Renal pelvis (tissue), 4 donors: Measurements from ENCODE around the gene PAF1. TPM values are rescaled to one million over a fixed set of nuclear protein-coding genes. Genes with fewer than 3 reads are reported as not detected.

Source experiments
- DNase-seq: peaks from one replicate; pipeline ENCODE4 v3.0.0-alpha.2; 2013
- polyA plus RNA-seq, 3 donors: library from polyadenylated mRNA; unstranded; fragments of 120-200 nt; gene quantifications; one replicate each; pipeline ENCODE4 v1.2.1, GENCODE V29; 2013; ENCODE audit not compliant: insufficient read length in 3 of 3

PAF1 gene
- polyA plus RNA-seq, 3 donors: 63.3 to 79.3 (median 77.1) TPM

DNA sequence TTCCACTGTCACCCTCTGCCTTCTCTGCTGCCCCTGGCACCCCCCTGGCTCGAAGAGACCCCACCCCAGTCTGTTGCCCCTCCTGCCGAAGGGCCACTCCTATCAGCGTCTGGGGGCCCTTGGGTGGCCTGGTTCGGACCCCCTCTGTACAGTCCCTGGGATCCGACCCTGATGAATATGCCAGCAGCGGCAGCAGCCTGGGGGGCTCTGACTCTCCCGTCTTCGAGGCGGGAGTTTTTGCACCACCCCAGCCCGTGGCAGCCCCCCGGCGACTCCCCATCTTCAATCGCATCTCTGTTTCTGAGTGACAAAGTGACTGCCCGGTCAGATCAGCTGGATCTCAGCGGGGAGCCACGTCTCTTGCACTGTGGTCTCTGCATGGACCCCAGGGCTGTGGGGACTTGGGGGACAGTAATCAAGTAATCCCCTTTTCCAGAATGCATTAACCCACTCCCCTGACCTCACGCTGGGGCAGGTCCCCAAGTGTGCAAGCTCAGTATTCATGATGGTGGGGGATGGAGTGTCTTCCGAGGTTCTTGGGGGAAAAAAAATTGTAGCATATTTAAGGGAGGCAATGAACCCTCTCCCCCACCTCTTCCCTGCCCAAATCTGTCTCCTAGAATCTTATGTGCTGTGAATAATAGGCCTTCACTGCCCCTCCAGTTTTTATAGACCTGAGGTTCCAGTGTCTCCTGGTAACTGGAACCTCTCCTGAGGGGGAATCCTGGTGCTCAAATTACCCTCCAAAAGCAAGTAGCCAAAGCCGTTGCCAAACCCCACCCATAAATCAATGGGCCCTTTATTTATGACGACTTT is 17.7 kb upstream of the PAF1 start:
- DNase-seq: peak; percentile 29

DNA sequence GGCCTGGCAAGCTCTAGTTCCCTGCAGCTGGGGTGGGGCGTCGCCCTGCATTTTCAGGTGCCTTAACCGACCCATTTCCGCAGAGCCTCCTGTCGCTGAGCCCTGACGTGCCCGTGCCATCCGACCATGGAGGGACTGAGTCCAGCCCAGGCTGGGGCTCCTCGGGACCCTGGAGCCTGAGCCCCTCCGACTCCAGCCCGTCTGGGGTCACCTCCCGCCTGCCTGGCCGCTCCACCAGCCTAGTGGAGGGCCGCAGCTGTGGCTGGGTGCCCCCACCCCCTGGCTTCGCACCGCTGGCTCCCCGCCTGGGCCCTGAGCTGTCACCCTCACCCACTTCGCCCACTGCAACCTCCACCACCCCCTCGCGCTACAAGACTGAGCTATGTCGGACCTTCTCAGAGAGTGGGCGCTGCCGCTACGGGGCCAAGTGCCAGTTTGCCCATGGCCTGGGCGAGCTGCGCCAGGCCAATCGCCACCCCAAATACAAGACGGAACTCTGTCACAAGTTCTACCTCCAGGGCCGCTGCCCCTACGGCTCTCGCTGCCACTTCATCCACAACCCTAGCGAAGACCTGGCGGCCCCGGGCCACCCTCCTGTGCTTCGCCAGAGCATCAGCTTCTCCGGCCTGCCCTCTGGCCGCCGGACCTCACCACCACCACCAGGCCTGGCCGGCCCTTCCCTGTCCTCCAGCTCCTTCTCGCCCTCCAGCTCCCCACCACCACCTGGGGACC is 16.9 kb upstream of the PAF1 start:
- peak; percentile 22 for DNase-seq

DNA sequence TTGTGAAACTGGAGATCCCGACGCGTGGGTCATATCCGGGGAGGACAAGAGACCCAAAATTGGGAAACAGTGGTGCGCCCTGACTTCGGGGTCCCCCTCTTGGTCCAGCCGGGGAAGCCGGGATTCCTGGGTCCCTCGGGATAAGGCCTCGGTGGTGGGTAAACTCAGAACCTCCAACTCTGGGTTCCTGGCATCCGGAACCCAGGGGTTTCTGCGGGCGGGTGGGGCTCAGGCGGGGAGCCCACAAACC is 16.4 kb upstream of the PAF1 start:
- DNase-seq: no peak

DNA sequence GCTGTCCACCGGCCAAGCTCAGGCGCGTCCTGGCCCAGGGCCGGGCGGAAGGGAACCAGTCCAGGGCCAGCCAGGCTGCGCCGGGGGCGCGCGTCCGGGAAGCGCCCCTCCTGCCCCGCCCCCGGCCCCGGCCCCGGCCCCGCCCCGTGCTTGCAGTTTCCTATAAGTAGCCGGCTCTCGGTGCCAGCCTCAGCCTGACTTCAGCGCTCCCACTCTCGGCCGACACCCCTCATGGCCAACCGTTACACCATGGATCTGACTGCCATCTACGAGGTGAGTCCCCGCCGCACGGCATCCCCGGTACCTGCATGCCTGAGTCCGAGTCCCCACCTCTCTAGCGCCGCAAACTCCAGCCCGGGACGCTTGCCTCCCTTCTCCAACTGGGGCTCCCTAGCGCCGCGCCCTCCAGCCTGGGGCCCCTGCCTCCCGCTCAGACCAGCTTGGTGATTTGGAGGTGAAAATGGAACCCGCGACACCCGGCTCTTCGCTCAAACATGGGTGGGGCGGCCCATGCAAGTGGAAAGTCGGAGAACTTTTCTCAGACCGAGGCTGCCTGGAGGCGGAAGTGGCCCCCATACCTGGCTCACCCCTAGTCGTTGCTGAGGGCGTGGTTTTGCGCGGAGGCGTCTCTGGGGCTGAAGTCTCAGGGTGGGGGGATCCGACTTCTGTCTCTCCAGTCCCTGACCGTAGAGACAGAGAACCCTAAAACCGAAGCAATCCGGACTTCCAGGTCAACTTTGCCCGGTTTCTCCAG is 15.9 kb upstream of the PAF1 start, which contains the start of gene ZFP36:
ZFP36 (plus strand) TSS at position 192 of the 754 bp plus-strand sequence; CDS start at position 250, 58 bp downstream.
- DNase-seq: peak; percentile 80

DNA sequence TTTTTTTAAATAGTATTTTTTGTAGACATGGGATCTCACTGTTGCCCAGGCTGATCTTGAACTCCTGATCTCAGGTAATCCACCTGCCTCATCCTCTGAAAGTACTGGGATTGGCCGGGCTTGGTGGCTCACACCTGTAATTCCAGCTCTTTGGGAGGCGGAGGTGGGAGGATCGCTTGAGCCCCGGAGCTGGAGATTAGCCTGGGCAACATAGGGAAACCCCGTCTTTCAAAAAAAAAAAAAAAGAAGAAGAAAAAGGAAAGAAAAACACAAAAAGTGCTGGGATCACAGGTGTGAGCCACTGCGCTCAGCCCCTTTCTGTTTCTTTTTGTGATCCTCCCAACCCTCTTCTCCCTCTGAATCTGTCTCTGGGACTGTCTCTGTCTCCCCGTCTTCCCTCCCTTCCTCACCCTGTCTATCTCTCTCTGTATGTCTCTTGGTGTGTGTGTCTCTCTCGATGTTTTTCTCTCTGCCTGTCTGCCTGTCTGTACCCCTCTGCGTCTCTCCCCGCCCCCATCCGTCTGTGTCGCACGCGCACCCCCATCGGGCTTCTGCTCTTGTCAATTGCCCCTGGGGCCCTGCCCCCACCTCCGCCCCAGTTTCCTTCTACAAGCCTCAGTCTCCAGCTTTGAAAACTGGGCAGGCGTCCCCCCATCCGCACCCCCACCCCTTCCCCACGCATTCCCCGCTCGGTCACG is 15.2 kb upstream of the PAF1 start:
- DNase-seq: no peak

DNA sequence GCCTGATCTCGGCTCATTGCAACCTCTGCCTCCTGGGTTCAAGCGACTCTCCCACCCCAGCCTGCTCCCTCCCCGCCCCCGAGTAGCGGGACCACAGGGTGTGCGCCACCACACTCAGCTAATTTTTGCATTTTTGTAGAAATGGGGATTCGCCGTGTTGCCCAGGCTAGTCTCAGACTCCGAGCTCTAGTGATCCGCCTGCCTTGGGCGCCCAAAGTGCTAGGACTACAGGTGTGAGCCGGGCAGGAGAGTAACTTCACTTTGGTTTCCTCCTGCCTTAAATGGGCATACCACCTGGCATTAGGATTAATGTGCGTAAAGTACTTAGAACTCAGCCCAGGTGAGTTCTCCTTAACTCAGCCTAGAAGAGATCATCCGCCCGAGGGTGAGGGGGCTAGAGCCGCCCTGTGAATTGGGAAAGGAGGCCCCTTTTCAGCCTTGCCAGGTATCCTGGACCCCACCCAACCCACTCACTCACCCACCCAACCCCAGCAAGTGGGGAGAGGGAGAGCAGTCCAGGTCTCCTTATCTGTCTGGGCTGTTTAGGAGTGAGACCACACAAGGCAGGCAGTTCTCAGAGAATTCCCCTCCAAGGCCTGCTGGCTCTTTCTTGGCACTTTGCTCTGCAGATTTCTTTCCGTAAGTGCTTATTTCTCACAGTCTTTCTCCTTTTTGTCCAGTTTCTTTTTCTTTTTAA is 14.5 kb upstream of the PAF1 start:
- DNase-seq: no peak

DNA sequence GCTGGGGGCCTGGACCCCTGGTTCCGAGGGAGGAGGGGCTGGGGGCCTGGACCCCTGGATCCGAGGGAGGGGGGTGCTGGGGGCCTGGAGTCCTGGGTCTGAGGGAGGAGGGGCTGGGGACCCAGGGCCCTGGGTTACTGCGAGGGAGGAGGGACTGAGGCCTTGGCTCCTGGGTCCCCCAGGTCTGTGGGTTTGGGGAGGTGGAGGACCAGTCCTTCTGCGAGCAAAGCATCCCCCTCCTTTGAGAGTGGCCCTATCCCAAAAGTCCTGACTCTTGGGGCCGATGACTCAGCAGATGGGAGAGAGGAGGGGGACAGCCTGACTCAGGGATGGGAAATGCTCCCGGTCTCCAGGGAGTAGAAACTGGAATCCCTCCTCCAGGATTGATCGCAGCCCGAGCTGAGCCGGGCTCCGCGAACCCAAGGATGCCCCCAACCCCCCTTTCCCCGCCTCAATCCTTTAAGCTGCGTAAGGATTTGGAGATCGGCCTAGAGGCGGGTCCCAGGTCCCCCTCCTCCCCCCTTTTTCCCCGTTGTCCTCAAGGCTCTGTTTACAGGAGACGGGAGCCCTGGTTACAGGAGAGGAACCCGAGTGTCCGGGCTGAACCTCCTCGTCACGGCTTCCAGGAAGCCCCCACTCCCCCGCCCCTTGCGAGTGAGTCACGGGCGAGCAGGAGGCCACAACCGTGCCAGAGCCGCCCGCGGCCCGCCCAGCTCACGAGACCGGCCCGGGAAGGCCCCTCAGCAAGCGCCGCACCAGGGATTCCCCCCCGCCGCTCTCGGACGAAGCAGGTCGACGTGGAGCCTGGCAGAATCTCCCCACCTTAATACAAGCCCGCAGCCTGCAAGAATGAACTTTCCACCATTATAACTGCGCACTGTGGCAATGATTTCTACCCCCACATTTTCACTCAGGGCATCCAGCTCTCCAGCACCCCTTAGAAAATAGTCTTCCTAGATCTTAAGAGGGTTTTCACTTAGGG is 12.7 kb upstream of the PAF1 start:
- DNase-seq: peak; percentile 95

DNA sequence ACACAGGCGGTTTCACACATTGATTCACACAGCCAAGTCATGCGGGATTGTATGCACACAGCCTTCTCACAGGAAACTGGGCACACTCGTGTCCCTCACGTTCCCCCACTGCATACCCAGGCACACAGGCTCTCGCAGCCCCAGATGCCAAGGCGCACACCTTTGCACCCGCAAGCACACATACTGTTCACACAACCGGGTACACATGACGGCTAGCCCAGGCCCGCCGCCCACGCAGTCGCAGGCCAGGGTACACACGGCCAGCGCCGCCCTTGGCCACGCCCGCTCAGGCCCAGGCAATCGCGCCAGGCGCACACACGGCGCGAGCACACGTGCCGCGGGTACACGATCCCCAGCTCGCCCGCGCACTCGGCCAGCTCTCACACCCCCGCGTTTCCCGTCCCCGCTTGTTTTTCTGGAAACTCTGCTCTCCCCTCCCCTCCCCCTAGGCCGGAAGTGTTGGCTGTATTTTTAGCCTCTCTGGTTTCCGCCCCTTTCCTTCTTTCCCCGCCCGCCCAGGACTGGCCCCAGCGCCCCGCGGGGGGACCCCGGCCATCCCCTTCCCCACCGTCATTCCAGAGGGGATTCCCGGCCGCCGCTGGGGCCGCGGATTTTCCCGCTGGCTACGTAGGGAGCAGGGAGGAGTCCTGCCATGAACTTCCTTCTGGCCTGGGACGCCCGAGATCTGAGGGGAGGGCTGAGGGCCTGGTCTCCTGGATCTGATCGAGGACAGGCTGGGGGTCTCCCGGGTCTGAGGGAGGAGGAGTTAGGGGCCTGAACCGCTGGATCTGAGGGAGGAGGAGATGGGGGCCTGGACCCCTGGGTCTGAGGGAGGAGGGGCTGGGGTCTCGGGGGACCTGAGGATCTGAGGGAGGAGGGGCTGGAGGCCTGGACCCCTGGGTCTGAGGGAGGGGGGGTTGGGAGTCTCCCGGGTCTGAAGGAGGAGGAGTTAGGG is 11.7 kb upstream of the PAF1 start:
- DNase-seq: peak; percentile 95

DNA sequence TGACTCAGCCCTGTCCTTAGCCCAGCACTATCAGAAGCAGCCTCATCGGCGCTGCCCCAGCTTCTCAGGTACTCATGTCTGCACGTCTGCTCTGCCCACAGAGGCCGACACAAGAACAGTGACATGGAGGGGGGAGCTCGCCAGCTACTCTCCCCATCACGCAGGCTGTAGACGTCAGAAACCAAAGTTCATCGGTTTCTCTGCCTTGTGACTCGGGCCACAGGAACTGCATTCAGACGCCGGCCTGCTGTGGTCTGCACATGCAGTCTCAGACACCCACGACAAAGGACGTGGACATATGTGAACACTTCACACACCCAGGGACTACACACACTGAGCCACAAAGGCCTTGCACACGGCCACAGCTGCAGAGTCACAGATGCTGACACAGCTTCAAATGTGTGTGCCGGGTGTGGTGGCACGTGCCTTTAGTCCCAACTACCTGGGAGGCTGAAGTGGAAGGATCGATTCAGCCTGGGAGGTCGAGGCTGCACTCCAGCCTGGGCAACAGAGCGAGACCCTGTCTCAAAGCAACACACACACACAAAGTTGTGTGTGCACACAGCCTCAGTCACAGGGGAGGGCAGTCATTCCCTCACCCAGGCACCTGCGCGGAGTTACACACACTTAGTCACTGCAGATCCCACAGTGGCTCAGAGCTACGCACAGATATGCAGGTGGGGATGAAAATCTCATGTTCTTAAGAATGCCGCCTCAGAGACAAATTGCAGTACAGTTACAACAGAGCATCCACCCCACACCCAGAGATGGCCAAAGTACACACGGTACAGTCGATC is 10.8 kb upstream of the PAF1 start:
- no peak for DNase-seq

DNA sequence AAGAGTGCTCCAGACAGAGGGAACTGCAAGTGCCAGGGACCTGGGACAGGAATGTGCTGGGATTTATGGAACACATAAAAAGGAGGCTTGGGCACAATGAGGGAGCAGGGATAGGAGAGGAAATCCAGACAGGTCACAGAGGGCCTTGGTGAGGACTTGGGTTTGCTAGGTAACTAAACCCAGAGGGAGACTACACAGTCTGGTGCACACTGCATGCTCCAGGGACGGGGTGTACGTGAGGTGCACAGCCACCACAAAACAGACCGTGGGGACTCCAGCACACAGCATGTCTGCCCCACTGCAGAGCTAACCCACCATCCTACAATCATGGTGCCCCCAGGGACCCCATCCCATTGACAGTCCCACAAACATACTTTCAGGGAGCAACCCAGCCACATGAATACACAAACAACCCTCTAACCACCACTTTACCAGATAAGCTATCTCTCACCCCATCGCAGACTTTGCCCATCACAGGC is 10.2 kb upstream of the PAF1 start:
- no peak for DNase-seq

DNA sequence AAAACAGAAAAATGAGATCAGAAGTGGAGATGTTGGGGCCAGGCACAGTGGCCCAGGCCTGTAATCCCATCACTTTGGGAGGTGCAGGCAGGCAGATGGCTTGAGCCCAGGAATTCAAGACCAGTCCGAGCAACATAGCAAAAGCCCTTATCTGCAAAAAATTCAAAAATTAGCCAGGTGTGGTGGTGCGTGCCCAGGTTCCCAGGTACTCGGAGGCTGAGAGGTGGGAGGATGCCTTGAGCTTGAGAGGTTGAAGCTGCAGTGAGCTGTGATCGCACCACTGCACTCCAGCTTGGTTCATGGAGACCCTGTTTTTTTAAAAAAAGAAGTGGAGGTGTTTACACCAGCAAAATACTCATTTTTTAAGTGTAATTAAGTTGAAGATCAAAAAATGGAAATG is 9.2 kb upstream of the PAF1 start:
- DNase-seq: no peak

DNA sequence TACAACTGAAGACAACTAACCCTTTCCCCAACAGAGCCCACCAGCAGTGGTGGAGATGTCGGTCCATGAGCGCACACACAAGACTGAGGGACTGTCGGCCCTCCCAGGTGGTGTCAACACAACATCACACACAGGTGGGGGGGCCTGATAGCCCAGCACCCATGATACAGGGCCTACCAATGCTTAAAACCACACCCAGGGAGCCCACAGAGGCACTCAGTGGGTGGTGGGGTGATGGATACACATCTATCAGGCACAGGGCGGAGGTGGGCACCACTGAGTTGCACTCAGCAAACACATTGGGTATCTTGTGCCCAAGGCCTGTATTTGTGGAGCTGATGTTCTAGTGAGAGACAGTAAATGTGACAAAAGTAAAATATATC is 8.8 kb upstream of the PAF1 start:
- DNase-seq: no peak

DNA sequence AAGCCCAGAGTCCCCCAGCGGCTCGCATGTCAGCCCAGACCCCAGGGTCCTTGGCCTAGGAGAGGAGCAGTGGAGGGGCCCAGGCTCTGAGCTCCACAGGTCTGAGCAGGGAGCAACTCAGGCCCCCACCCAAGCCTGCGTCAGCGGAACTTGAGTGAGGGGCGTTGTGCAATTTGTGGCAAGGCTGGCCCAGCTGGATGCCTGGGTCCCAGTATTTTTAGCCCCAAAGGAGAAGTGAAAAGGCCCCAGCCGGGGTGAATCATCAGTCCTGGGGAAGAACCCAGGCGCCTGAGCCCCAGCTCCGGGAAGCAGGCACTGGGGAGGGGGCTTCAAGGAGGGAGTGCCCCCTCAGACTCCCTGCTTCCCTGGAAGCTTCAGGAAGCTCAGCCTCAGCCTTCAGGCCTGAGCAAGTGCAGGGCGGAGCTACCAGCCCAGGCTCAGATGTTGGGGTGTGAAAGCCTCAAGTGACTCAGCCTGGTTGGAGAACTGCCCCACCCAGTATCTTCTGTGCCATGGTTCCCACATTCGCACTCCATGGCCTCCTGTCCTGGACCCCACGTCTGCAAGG is 7.5 kb upstream of the PAF1 start:
- DNase-seq: no peak

DNA sequence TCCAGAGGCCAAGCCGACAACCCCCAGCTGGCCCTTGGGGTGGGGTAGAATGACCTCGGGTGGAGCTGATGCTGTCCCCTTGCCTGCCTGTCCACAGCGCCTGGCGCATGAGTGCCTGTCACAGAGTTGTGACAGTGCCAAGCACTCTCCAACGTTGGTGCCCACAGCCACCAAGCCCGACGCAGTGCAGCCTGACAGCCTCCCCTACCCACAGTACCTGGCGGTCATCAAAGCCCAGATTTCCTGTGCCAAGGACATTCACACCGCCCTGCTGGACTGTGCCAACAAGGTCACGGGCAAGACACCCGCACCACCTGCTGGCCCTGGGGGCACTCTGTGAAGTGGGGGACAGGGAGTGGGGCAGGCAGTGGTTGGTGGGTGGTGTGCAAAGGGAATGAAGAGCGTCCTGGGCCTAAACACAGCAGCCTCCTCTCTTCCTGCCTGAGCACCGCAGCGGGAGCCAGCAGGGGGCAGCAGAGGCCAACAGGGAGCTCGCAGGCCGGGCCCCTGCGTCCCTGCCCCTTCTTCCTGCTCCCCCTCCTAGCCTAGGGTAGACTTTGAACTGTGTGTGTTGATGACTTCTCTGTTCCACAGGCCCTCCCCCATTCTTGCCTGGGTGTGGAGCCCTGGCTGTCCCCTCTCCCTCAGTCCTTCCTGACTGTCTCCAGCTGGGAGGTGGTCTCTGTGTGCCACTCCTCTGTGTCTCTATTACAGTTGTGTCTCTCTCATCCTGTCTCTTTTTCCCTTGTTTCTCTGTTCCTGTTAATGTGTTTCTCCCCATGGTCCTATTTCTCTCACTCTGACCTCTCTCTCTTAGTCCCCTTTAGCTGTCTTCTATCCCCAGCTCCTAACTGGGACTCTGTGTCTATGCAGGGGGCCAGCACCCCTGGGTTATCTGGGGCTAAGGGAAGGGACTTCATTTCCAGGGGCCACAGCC is 6.7 kb upstream of the PAF1 start:
- DNase-seq: peak; percentile 71

DNA sequence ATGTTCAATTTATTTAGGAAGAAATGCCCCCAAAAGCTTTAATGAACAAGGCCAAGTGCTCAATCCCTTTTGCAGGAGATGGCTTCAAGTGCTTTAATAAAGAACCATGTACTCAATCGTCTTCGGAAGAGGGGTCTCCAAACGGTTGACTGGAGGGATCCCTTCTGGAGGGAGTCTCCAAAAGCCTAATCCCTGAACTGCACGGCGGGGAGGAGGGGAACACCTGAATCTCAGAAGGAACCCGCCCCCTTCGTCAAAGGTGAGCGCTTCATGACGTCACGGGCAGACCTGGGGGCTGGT is 505 bp downstream of the PAF1 start:
- peak; percentile 79 for DNase-seq

DNA sequence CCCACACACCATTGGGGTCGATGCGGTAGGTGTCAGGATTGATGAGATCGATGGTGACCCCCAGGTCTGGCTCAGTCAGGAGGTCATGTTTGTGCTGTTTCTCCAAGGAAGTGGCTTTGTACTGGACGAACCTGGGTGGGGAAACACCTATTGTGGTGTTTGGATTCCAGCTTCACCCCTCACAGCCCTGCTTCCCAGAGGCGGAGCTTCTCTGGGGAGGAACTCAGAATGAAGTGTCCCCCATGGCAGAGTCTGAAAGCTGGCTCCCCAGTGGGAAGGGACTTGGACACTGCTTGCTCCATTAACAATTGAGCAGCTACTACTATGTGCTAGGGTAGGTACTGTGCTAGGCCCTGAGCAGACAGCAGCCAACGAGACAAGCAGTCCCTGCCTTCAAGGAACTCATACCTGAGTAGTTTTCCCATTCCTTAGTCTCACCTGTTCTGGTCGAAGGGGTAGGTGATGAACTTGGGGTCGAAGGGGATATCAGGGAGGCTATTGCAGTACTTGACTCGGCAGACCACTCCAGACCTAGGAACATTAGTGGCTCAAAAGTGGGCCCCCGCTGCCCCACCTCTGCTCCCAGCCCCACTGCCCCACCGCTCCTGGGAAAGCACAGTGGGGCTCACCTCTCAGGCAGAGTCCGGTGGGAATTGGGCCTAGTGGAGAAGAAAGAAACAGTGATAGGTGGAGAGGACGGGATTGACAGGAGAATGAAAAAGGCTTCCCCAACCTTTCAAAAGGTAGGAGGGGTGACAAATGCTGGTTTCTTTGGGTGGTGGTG is 1.1 kb downstream of the PAF1 start:
- DNase-seq: no peak
